DMS53 treated with DMSO at 0.1 percent for 48 hours (cell line): ENCODE results near the gene RHO.

ENCODE experiments used
- DNase-seq: peaks from one replicate; lab custom pipeline; 2025; ENCODE audit not compliant: unreplicated experiment; lab: John Stamatoyannopoulos, UW

Gene RHO

DNA sequence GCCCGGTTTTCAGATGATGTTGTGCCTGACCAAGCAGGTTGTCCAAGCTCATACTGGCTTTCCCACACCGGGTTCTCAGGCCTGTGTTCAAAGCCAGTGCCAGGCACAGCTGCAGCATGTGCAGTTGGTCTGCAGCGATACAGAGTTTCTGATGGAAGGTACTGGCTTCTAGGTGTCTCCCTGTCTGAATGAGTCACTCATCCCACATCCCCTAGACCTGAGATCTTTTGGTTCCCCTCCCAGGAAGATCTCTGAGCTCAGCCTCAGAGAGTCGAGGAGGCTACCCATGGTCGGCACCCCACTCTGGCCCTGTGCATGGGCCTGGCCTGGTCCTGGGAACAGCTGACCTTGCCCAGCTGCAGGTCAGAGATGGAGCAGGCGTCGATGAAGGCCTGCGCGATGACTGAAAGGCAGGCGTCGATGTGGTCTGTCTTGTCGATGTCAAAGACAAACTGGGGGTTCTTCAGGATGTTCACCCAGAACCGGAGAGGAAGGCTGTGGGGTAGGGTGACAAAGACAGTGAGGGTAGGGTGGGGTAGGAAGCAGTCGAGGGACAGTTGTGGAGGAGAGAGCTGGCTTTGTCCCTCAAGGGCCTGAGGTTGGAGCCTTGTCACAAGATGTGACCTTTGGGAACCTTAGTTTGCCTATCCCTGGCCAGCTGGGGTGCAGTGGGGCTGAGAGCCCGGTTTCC, 29.8 kb downstream of the RHO start:
- no peak for DNase-seq

DNA sequence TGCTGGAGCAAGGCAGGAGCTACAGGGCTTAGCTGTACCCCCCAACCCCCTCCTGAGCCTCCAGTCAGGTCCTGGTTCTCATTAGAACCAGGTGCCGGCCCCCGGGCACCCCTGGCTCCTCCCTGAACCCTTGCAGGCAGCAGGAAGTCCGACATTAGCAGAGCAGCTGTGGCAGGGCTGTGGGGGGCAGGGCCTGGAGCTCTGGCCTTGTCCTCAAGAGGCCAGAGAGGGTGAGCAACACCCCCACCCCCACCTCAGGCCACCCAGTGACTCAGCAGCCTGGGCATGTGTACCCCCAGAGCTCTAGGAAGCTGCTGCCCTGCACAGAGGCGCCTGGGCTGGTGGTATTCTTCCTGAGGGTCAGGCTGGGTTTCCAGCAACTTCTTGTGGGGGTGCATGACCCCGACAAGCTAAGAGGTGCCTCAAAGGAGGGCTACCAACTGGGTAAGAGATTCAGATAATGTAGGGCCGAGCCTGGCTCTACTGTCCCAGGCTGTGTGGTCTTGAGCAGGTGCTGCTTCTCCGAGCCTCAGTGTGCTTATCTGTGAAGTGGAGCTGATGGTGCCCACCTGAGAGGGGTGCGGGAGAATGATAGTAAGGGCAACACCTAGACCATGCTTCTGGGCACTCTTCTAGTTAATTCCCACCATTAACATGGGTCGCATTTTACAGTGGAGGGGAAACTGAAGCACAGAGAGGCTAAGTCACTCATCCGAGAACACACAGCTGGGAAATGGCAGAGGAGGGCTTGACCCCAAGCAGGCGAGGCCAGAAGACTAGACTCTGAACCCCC, 30.5 kb downstream of the RHO start:
- no peak for DNase-seq

DNA sequence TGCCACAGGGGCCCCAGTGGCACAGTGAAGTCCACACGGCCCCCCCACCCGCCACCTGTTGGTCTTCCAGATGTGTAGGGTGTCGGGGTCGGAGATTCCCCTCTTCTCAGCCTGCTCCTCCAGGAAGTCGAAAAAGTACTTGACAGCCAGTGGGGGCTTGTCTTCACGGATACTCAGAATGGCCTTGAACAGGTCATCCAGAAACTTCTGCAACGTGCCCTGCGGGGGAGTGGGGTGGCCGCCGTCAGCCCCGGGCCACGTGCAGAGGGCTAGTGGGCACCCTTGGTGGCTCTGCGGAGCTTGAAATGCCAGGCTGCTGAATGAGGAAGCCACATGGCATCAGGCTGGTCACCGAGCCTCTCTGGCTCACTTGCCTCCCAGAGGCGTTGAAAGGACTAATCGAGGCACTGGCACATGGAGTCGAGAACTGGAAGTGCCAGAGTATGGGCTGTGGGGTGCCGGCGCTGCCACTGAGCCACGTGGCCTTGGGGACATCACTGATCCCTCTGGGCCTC, 31.2 kb downstream of the RHO start:
- no peak for DNase-seq

DNA sequence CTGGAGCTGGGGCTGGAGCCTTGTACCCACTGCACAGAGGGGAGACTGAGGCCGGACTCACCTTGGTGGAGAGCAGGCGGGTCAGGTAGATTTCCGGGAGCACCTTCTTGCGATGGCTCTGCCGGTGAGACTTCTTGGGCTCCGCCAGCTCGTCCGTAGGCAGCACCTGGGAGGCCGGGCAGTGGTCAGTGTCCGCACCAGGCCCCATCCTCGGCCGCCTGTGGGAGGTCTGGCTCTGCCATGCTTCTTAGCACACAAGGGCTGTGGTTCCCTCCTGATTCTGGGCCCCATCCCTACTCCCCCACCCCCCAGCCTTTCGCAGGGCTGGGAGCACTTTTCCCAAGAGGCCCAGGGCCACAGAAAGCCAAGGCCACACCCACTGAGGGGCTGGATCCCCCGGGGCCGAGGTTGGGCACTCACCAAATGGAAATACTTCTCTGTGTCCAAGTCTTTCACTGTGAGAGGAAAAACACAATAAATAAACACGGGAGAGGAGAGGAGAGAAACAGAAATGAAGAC, 31.9 kb downstream of the RHO start:
- no peak for DNase-seq

DNA sequence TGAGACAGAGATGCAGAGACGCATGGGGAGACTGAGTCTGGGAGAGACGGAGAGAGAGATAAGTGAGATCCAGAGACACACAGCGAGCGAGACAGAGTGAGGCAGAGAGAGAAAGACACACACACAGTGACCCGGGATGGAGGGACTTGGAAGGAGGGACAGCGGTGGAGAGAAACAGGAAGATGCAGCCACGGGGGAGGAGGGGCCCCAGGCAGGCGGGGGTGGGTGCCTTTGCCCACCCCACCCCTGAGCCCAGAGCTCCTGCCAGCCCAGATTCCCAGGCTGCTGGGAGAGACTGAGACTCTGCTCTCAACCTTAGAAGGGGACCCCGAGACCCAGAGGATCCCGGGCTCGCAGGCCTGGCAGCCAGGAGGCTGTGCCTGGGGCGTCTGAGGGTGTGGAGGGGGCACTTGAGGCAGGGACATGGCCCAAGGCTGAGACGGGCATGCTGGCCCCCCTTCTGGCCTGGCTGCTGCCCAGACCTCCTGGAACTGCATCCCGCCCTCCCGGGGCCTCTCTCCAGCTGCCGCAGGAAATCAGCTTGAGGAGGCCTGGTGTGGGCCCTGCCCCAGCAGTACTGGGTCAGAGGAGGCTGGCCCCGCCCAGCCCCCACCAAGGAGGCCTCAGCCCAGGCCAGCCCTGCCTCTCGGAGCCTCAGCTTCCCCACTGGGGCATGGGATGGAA, 32.6 kb downstream of the RHO start:
- no peak for DNase-seq

DNA sequence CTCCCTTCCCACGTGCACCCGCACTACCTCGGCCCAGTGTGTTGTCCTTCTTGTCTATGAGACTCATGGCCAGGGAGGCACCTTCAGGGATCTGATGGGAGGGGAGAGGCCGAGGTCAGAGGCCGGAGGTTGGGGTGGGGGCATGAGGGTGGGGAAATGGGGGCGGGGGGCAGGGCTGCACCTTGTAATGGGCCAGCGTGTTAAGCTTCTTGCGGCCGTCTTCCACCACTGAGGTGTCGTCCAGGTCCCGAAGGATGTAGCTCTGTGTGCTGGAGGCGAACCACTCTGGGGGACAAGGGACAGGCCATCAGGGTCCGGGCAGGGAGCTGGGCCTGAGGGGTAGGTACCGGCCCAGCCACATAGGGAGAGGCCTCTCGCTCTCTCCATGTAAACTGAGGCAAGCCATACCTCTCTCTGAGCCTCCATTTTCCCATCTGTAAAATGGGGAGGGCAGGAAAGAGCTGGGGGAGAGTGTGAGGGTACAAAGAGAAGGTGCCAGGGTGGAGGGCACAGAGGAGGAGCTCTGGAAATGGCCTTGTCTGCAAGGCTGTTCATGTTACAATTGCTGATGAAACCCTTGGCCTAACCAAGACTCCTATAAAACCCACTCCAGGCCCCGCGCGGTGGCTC, 33.3 kb downstream of the RHO start:
- no peak for DNase-seq

DNA sequence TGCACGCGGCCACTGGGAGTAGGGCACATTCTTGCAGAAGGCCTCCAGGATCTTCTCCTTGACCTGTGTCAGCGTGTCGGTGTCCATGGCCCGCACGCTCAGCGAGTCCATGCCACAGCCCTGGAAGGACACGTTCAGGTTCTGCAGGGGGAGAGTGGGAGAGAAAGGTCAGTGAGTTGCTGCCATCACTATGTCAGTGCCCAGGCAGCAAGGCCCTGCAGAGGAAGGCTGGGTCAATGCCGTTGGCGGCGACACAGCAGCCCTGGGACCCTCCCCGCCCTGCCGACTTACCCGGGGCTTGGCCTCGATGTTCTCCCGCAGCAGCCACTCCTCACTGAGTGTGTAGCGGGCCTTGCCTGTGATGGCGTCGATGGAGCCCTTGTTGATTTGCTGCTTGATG, 34.4 kb downstream of the RHO start:
- no peak for DNase-seq

DNA sequence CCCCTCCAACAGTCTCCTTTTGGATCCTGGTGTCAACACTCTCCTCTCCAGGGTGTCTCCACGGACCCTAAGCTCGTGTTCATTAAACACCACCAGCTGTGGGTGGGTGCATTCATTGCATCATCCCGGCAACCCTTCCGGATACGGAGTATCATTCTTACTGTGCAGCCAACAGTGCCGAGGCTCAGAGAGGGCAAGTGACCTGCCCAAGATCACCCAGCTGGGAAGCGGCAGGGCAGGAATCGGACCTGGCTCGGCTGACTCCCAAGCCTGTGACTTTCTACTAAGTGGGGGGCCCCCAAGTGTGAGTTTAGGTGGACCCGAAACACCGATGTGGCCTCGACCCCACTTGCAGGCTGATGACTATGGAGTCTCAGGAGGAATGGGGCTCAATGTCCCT, 34.9 kb downstream of the RHO start:
- no peak for DNase-seq

DNA sequence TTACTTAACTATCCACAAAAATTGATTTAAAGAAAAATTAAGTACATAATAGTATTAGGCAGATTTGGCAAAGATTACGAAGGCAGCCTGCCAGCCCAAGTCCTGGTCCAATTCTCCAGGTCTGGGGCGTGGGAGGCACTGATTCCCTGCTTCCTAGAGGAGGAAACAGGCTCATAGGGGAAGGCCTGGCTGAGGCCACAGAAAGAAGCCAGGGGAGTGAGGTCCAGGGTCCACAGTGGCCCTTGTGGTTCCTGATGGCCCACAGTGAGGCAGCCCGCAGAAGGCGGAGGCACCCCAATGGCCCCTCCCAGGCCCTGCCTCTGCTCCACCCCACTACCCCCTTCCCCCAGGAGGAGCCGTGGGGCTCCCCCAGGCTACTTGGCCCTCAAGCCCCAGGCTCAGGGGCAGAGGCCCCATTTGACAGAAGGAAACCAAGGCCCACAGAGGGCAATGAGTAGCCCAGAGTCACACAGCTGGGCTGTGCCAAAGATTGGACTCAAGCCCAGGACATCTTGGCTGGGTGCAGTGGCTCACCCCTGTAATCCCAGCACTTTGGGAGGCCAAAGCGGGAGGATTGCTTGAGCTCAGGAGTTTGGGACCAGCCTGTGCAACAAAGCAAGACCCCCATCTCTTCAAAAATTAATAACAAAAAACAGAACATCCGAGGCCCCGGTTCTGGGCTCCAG, 35.6 kb downstream of the RHO start:
- DNase-seq: no peak

DNA sequence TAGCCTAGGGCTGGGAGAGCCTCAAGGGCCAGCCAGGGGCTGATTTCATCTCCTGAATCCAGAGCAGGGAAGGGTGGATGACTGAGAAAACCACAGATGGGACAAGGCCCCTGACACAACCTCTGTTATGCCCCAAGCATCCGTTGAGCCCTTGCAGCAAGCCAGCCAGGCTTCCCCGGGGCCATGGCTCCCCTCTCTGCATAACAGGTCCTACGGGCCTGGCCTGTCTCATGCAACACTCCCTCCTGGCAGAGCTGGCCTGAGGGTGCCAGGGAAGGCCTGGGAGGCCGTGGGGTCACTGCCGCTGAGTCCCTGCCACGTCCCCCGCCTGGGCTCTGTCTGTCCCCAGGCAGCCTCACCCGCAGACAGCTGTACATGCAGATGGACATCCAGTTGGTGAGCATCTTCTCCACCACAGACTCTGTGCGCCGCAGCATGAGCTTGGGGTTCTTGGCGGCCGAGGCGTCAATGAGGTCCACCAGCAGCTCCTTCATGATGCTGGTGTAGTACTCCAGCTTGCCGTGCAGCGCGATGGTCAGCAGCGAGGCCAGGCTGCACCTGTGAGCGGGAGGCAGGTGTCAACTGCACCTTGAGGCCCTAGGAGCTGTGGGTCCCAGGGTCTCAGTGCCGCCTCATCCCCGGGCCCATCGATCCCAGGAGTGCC, 36.7 kb downstream of the RHO start:
- DNase-seq: no peak

DNA sequence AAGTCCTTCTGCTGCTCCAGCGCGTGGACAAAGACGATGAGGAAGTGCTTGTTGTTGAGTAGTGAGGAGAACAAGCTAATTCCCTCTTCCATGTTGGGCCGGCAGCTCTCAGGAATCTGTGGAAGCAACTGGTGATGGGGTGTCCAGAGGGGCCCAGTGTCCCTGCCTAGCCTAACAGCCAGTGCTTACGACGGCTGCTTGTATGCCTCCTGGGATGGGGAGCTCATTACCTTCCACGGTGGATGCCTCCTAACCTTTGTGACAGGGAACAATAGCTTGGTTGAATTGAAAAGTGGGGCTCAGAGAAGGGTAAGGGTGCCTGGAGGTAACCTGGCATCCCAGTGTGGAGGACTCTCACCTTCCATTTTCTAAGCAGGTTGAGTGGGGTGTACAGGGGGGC, 37.5 kb downstream of the RHO start:
- no peak for DNase-seq

DNA sequence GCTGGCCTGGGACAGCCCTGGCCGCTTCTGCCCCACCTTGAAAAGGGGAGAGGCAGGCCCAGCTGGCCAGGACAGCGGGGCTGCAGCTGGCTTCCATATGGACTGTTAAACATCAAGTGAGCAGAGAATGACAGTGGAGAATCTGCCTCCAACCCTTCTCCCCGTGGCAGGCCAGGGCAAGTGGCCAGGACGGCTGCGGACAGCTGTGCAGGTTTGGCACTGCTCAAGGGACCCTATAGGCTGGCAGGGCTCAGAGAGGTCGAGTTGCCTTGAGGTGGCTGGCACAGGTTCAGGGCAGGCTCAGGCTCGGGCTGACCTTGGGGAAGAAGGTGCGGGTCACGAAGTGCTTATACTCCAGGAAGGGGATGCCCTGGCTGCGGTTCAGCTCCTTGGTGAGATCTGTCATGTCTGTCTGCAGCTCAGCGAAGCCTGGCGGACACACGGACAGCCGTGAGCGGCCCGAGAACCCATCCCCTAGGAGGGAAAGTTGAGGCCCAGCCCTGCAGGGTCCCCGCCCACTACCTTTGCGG, 38.8 kb downstream of the RHO start:
- DNase-seq: no peak

DNA sequence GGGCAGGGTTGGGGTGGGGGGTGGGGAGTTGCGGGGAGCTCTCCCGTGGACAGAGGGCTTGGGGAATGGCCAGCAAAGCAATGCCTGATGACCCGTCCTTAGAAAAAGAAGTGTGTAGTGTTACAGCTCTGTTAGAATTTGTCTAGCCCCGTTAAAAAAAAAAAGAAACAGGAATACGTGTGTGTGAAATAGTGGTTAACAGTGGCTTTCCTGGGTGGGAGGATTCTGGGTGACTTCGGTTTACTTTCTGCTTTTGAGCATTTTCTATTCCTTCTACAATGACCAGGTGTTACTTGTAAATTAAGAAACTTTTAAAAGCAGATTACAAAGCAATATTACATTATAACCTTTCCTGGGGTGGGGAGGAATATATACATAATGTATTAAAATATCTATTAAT, 39.5 kb downstream of the RHO start:
- DNase-seq: no peak

DNA sequence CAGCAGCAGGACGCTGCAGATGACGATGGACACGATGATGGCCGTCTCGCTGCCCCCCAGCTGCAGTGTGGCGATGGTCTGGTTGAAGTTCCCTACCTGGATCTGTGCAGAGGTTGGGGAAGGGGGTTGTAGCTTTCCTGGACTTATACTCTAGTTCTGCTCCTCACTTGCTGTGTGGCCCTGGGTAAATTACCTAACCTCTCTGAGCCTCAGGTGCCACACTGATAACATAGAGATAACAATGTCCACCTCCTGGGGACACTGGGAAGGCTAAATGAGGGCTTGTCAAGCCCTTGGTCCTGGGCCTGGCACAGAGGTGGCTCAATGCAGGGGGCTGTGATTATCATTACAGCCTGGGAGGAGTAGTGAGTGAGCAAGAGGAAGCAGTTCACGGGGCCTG, 41.4 kb downstream of the RHO start:
- no peak for DNase-seq

DNA sequence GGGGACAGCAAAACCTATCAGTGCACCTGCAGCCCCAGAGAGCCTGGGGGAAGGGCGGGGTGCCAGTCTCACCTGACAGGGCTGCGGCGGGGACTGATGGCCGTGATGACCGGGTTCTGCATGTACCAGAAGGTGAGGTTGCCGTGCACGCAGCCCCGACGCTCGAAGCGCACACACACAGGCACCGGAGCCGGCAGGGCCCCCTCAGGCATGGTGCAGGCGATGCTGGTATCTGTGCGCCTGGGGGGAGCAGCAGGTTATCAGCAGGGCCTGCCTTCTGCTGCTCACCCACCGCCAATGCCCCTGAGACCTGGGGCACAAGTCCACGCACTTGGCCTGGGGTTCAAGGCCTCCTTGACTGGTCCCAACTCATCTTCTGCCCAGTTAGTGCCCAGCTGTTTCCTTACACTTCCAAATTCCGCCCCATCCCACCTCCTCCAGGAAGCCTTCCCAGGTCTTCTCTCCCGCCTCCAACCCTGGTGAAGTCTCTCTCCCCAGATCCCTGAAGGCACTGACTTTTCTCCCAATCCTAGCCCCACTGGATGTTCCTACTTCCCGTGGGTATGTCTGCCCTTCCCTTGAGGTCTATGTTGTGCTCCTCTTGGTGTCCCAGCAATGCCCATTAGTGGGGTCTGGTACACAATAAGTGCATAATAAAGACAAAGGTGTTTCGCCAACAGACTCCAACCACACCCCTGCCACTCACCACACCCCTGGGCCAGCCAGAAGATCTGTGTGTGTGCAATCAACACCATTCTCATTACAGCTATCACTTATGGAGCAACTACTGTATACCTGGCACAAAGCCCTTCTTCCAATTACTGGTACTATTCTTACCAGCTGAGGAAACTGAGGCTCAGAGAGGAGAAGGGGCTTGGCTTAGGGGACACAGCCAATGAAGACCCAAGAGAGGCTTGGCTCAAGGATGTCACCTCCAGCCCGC, 43.4 kb downstream of the RHO start:
- DNase-seq: no peak

DNA sequence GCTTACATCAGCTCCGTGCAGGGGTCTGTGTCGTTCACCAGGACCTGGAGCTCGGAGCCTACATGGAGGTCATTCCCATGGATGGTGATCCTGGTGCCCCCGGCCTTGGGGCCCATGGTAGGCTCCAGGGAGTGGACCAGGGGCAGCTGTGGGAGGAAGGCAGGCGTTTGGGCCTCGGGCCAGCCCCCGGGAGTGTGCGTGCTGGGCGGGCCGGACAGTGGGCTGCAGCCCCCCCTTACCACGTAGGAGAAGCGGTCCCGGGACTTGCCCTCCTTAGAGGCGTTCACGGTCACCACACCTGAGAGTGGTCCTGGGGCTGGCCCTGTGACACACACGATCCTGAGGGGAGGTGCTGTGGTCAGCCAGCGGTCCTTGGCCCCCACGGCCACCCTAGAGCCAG, 44.2 kb downstream of the RHO start:
- no peak for DNase-seq

DNA sequence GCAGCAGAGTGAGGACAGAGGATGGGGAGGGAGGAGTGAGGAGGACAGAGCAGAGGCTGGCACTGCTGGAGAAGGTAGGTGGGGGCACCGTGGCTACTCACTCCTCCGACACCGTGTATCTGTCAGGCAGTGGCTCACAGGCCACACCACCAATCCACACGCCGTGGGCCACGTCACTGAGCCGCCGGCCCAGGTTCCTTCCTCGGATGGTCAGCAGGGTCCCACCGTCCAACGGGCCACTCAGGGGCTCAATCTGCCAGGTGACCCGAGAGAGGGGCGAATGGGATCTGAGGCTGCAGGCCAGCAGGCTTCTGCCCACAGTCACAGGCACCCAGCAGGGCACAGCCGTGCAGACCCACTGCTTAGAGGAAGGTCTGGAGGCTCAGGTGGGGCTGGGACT, 45.1 kb downstream of the RHO start:
- DNase-seq: no peak

DNA sequence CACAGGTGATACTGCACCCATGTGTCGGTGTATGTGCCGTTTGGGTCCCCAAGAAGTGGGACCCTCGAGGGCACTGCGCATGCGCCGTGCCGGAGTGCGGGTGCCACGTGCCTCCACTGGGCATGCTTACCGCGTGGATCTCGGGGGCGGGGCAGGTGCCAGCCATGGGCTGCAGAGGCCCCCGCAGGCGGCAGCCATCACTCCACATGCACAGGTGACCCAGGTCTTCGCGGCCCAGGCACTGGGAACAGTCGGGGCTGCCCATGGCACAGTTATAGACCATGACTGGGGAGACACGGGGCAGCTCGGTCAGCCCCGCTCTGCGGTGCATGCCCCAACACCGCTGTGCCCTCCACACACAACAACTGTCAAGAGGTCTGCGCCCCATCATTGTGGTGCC, 45.8 kb downstream of the RHO start:
- DNase-seq: no peak
